HCT116 (cell line): Measurements from ENCODE around the gene OR5B3.

Experiments
- CBX3 ChIP-seq: IDR thresholded peaks from 2 replicates; pipeline ENCODE4 v1.6.1; 2012; ENCODE audit warnings: low read depth
- CEBPB ChIP-seq: IDR thresholded peaks from 2 replicates; pipeline ENCODE4 v1.6.1; 2012; ENCODE audit warnings: low read depth
- EZH2 ChIP-seq: fragments of 200-600 bp; sonication (generic); IDR thresholded peaks from 2 replicates; pipeline ENCODE4 v1.6.1; 2017; ENCODE audit warnings: antibody characterized with exemption, mixed run types
- EZH2phosphoT487 ChIP-seq: fragments of 200-600 bp; IDR thresholded peaks from 2 replicates; pipeline ENCODE4 v1.6.1; 2018; ENCODE audit warnings: antibody characterized with exemption, borderline replicate concordance
- JUND ChIP-seq: IDR thresholded peaks from 2 replicates; pipeline ENCODE4 v1.6.1; 2012
- POLR2A ChIP-seq: IDR thresholded peaks from 2 replicates; pipeline ENCODE4 v1.7.0; 2011; ENCODE audit warnings: borderline replicate concordance; ENCODE audit not compliant: insufficient read depth, insufficient read length; ENCODE audit errors: extremely low read depth
- RAD21 ChIP-seq: IDR thresholded peaks from 2 replicates; pipeline ENCODE4 v1.6.1; 2012; ENCODE audit warnings: low read depth, mild to moderate bottlenecking
- SRF ChIP-seq: IDR thresholded peaks from 2 replicates; pipeline ENCODE4 v1.6.1; 2012; ENCODE audit warnings: low read depth
- YY1 ChIP-seq: IDR thresholded peaks from 2 replicates; pipeline ENCODE4 v1.6.1; 2011; ENCODE audit warnings: low read length, low read depth, moderate library complexity, mild to moderate bottlenecking; ENCODE audit not compliant: insufficient replicate concordance; ENCODE audit errors: extremely low read depth
- TF ChIP-seq, protein P1 (sequence below): IDR thresholded peaks from 2 replicates; pipeline ENCODE4 v1.6.1; 2012; ENCODE audit warnings: low read depth
- TF ChIP-seq, protein P2 (sequence below): IDR thresholded peaks from 2 replicates; pipeline ENCODE4 v1.6.1; 2012
- TF ChIP-seq, protein P3 (sequence below), 3 experiments: fragments of 200-600 bp in 1 of 3; sonication (generic) in 1 of 3; IDR thresholded peaks in 2 of 3; conservative IDR thresholded peaks in 1 of 3; 2 replicates each; pipeline ENCODE4 v1.5.1; 2012 to 2017; ENCODE audit warnings: low read depth in 2 of 3, low read length in 2 of 3, antibody characterized with exemption in 1 of 3, borderline replicate concordance in 1 of 3, control low read depth in 1 of 3, mild to moderate bottlenecking in 1 of 3, mixed read lengths in 1 of 3, mixed run types in 1 of 3, moderate library complexity in 1 of 3; ENCODE audit not compliant: insufficient read depth in 1 of 3

DNA sequence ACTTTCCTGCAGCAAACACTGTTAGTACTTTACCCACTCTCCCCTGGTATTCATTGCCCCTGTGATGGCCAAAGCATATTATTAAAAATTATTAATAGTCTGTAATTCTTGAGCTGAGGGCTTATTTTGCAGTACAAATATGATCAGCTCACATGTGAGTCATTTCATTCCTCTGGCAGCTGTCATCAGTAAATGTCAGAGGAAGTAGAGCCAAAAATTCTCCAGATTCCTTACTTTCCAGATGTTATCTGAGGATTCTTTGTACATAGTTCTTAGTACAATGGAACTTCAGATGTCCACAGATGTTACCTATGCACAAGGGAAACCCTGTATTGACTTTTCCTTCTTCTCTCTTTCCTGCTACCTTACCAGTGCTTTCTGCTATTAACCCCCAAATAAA, 12.5 kb downstream of the OR5B3 start:
- TF ChIP-seq, protein P1, sequence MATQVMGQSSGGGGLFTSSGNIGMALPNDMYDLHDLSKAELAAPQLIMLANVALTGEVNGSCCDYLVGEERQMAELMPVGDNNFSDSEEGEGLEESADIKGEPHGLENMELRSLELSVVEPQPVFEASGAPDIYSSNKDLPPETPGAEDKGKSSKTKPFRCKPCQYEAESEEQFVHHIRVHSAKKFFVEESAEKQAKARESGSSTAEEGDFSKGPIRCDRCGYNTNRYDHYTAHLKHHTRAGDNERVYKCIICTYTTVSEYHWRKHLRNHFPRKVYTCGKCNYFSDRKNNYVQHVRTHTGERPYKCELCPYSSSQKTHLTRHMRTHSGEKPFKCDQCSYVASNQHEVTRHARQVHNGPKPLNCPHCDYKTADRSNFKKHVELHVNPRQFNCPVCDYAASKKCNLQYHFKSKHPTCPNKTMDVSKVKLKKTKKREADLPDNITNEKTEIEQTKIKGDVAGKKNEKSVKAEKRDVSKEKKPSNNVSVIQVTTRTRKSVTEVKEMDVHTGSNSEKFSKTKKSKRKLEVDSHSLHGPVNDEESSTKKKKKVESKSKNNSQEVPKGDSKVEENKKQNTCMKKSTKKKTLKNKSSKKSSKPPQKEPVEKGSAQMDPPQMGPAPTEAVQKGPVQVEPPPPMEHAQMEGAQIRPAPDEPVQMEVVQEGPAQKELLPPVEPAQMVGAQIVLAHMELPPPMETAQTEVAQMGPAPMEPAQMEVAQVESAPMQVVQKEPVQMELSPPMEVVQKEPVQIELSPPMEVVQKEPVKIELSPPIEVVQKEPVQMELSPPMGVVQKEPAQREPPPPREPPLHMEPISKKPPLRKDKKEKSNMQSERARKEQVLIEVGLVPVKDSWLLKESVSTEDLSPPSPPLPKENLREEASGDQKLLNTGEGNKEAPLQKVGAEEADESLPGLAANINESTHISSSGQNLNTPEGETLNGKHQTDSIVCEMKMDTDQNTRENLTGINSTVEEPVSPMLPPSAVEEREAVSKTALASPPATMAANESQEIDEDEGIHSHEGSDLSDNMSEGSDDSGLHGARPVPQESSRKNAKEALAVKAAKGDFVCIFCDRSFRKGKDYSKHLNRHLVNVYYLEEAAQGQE, result no peak
- TF ChIP-seq, protein P2, sequence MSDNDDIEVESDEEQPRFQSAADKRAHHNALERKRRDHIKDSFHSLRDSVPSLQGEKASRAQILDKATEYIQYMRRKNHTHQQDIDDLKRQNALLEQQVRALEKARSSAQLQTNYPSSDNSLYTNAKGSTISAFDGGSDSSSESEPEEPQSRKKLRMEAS, result no peak
- TF ChIP-seq, protein P3, sequence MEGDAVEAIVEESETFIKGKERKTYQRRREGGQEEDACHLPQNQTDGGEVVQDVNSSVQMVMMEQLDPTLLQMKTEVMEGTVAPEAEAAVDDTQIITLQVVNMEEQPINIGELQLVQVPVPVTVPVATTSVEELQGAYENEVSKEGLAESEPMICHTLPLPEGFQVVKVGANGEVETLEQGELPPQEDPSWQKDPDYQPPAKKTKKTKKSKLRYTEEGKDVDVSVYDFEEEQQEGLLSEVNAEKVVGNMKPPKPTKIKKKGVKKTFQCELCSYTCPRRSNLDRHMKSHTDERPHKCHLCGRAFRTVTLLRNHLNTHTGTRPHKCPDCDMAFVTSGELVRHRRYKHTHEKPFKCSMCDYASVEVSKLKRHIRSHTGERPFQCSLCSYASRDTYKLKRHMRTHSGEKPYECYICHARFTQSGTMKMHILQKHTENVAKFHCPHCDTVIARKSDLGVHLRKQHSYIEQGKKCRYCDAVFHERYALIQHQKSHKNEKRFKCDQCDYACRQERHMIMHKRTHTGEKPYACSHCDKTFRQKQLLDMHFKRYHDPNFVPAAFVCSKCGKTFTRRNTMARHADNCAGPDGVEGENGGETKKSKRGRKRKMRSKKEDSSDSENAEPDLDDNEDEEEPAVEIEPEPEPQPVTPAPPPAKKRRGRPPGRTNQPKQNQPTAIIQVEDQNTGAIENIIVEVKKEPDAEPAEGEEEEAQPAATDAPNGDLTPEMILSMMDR (IDR thresholded peaks at IDR 0.05 in 2 of 3, conservative IDR thresholded peaks at IDR 0.05 in 1 of 3; ENCODE audit: borderline replicate concordance in 1 of 3, insufficient read depth in 1 of 3, low read depth in 2 of 3, low read length in 2 of 3), result no peak
- TF ChIP-seq YY1, result no peak
- no peak for TF ChIP-seq POLR2A
- no peak for TF ChIP-seq CEBPB
- no peak for TF ChIP-seq CBX3
- TF ChIP-seq RAD21, result no peak
- no peak for TF ChIP-seq SRF
- TF ChIP-seq EZH2phosphoT487, result no peak
- TF ChIP-seq JUND, result no peak
- TF ChIP-seq EZH2, result no peak
